Body of pancreas (tissue), 4 donors: ENCODE data around the gene DTNB.

ENCODE experiments used
- POLR2A ChIP-seq, 3 donors: fragments of 450-650 bp; IDR thresholded peaks; one replicate each; pipeline ENCODE4 v1.6.1; 2016; ENCODE audit warnings: antibody characterized with exemption in 3 of 3, mild to moderate bottlenecking in 2 of 3
- TF ChIP-seq, protein P1 (sequence below), 7 experiments: fragments of 450-650 bp in 4 of 7; fragments of 200-600 bp in 3 of 7; sonication (generic) in 3 of 7; IDR thresholded peaks; one replicate each; pipeline ENCODE4 v1.5.1; 2016 to 2019; ENCODE audit warnings: antibody characterized with exemption in 7 of 7

DNA sequence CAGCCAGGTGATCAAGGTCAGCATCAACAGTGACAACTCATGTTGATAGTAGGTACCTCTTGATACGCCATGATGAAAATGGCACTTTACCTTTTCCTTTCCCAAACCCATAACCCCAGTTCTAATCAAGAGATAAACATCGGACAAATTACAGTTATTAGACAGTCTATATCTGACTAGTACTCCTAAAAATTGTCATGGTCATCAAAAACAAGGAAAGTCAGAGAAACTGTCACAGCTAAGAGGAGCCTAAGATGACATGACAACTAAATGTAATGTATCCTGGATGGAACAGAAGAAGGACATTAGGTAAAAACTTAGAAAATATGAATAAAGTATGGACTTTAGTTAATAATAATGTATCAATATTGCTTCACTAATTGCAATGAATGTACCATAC, 234.6 kb downstream of the DTNB start:
- no peak for TF ChIP-seq POLR2A (IDR thresholded peaks at IDR 0.05)
- TF ChIP-seq, protein P1, sequence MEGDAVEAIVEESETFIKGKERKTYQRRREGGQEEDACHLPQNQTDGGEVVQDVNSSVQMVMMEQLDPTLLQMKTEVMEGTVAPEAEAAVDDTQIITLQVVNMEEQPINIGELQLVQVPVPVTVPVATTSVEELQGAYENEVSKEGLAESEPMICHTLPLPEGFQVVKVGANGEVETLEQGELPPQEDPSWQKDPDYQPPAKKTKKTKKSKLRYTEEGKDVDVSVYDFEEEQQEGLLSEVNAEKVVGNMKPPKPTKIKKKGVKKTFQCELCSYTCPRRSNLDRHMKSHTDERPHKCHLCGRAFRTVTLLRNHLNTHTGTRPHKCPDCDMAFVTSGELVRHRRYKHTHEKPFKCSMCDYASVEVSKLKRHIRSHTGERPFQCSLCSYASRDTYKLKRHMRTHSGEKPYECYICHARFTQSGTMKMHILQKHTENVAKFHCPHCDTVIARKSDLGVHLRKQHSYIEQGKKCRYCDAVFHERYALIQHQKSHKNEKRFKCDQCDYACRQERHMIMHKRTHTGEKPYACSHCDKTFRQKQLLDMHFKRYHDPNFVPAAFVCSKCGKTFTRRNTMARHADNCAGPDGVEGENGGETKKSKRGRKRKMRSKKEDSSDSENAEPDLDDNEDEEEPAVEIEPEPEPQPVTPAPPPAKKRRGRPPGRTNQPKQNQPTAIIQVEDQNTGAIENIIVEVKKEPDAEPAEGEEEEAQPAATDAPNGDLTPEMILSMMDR (IDR thresholded peaks at IDR 0.05), result no peak
